ENCODE results near the gene RBFOX1.

Gene RBFOX1

GRCh38 chr16:7470344-7470743 is 137.7 kb downstream of the RBFOX1 start:
- no peak overlapping the region for H3K27ac ChIP-seq (ENCODE audit: poor library complexity, severe bottlenecking)
- DNase-seq (ENCODE audit: low spot score): no peak
- H3K4me1 ChIP-seq (ENCODE audit: insufficient read depth, poor library complexity, severe bottlenecking): no peaks in the 10 kb centered on the region
- TF ChIP-seq, protein P1, sequence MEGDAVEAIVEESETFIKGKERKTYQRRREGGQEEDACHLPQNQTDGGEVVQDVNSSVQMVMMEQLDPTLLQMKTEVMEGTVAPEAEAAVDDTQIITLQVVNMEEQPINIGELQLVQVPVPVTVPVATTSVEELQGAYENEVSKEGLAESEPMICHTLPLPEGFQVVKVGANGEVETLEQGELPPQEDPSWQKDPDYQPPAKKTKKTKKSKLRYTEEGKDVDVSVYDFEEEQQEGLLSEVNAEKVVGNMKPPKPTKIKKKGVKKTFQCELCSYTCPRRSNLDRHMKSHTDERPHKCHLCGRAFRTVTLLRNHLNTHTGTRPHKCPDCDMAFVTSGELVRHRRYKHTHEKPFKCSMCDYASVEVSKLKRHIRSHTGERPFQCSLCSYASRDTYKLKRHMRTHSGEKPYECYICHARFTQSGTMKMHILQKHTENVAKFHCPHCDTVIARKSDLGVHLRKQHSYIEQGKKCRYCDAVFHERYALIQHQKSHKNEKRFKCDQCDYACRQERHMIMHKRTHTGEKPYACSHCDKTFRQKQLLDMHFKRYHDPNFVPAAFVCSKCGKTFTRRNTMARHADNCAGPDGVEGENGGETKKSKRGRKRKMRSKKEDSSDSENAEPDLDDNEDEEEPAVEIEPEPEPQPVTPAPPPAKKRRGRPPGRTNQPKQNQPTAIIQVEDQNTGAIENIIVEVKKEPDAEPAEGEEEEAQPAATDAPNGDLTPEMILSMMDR (IDR thresholded peaks at IDR 0.05; ENCODE audit: poor library complexity, severe bottlenecking): no peak
- H3K4me3 ChIP-seq (ENCODE audit: severe bottlenecking): no peak overlapping the region
- no peak for ATAC-seq (ENCODE audit: low read depth)
- H3K36me3 ChIP-seq (ENCODE audit: low read depth): no peaks in the 10 kb centered on the region
- no peaks in the 10 kb centered on the region for H3K9me3 ChIP-seq (ENCODE audit: severe bottlenecking)
- no peaks in the 10 kb centered on the region for H3K27me3 ChIP-seq (ENCODE audit: insufficient read depth, poor library complexity, severe bottlenecking)

DNA sequence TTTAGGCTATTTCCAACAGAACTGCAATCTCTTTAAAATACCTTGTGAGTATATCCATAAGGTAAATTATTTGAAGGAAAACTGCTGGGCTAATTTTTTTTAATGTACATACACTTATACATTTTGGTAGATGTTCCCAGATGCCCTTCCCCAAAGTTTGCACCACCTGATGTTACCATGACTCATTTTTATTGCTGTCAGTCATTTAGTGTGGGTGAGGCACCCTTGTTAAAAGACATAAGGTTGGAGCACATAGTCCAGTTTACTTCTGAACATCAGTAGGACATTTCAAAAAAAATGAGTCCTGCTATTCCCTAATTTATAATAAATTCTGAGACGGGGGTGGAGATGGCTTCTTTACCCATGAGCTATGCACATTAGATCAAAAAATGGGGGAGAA is 138.6 kb downstream of the RBFOX1 start:
- TF ChIP-seq, protein P1 (IDR thresholded peaks at IDR 0.05; ENCODE audit: poor library complexity, severe bottlenecking): no peak
- ATAC-seq (ENCODE audit: low read depth) (no peak), DNase-seq (ENCODE audit: low spot score) (no peak)
- Histone ChIP-seq H3K4me1 (ENCODE audit: insufficient read depth, poor library complexity, severe bottlenecking) (no peaks in the 10 kb centered on the region), H3K4me3 (ENCODE audit: severe bottlenecking) (no peak overlapping the region), H3K36me3 (ENCODE audit: low read depth) (no peaks in the 10 kb centered on the region), H3K27me3 (ENCODE audit: insufficient read depth, poor library complexity, severe bottlenecking) (no peaks in the 10 kb centered on the region), H3K27ac (ENCODE audit: poor library complexity, severe bottlenecking) (no peak overlapping the region), H3K9me3 (ENCODE audit: severe bottlenecking) (no peaks in the 10 kb centered on the region)

DNA sequence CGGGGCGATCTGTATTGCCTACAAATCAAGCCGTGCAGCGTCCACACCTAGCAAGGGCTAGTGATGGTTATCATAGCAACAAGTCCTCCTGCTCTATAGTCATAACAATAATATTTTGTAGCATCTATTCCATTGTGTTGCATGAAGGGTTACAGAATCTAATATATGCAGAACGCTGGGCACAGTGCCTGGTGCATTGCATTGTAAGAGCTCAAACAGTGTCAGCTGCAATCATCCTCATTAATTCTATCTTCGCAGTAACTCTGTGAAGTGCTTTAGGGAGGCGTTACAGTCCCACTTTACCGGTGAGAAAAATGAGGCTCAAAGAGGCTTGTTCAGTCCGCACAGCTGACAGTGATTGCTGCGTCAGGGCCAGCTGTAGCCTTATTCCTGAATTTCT is 149.4 kb downstream of the RBFOX1 start:
- no peak for DNase-seq (ENCODE audit: low spot score)

GRCh38 chr16:7482596-7483290 is 150.1 kb downstream of the RBFOX1 start:
- DNase-seq (ENCODE audit: low spot score) (no peak), ATAC-seq (ENCODE audit: low read depth) (no peak)
- no peaks in the 10 kb centered on the region for H3K27me3 ChIP-seq (ENCODE audit: insufficient read depth, poor library complexity, severe bottlenecking)
- no peak overlapping the region for H3K27ac ChIP-seq (ENCODE audit: poor library complexity, severe bottlenecking)
- no peaks in the 10 kb centered on the region for H3K9me3 ChIP-seq (ENCODE audit: severe bottlenecking)
- TF ChIP-seq, protein P1 (IDR thresholded peaks at IDR 0.05; ENCODE audit: poor library complexity, severe bottlenecking): no peak
- H3K4me1 ChIP-seq (ENCODE audit: insufficient read depth, poor library complexity, severe bottlenecking): no peaks in the 10 kb centered on the region
- H3K36me3 ChIP-seq (ENCODE audit: low read depth): no peaks in the 10 kb centered on the region
- H3K4me3 ChIP-seq (ENCODE audit: severe bottlenecking): no peak overlapping the region

More for the DNA sequence above, 149.4 kb downstream of the RBFOX1 start:
- H3K27me3 ChIP-seq (ENCODE audit: insufficient read depth, poor library complexity, severe bottlenecking): no peaks in the 10 kb centered on the region
- H3K36me3 ChIP-seq (ENCODE audit: low read depth): no peaks in the 10 kb centered on the region
- TF ChIP-seq, protein P1 (IDR thresholded peaks at IDR 0.05; ENCODE audit: poor library complexity, severe bottlenecking): no peak
- H3K4me1 ChIP-seq (ENCODE audit: insufficient read depth, poor library complexity, severe bottlenecking): no peaks in the 10 kb centered on the region
- H3K4me3 ChIP-seq (ENCODE audit: severe bottlenecking): no peak overlapping the region
- ATAC-seq (ENCODE audit: low read depth): no peak
- no peak overlapping the region for H3K27ac ChIP-seq (ENCODE audit: poor library complexity, severe bottlenecking)
- no peaks in the 10 kb centered on the region for H3K9me3 ChIP-seq (ENCODE audit: severe bottlenecking)

GRCh38 chr16:7487574-7488323 is 155.1 kb downstream of the RBFOX1 start:
- no peak for DNase-seq (ENCODE audit: low spot score)
- TF ChIP-seq, protein P1 (IDR thresholded peaks at IDR 0.05; ENCODE audit: poor library complexity, severe bottlenecking): no peak
- H3K36me3 ChIP-seq (ENCODE audit: low read depth): no peaks in the 10 kb centered on the region
- H3K27me3 ChIP-seq (ENCODE audit: insufficient read depth, poor library complexity, severe bottlenecking): no peaks in the 10 kb centered on the region
- ATAC-seq (ENCODE audit: low read depth): no peak
- H3K4me1 ChIP-seq (ENCODE audit: insufficient read depth, poor library complexity, severe bottlenecking): no peaks in the 10 kb centered on the region
- H3K27ac ChIP-seq (ENCODE audit: poor library complexity, severe bottlenecking): no peak overlapping the region
- H3K4me3 ChIP-seq (ENCODE audit: severe bottlenecking): no peak overlapping the region
- H3K9me3 ChIP-seq (ENCODE audit: severe bottlenecking): no peaks in the 10 kb centered on the region

Measured in RWPE2 (cell line).